T-helper 1 cell treated with Interleukin-12 subunit alpha and Interleukin-12 subunit beta and Interleukin-4 antibody, amounts not matched to agents 30 μg/mL and 1 μg/mL, for 36 hours (primary cell): ENCODE results near the gene ATOSA.
A peak's percentile ranks its signal among the peaks of the same experiment; 100 is the strongest.

Experiments
- H3K27ac Mint-ChIP-seq: one replicate; pipeline ENCODE4 v1.8.0; 2021; ENCODE audit warnings: mild to moderate bottlenecking, mixed read lengths
- H3K27me3 Mint-ChIP-seq: one replicate; pipeline ENCODE4 v1.8.0; 2021; ENCODE audit warnings: low read depth, mixed read lengths
- H3K36me3 Mint-ChIP-seq: one replicate; pipeline ENCODE4 v1.8.0; 2021; ENCODE audit warnings: low read depth, mixed read lengths
- H3K4me1 Mint-ChIP-seq: one replicate; pipeline ENCODE4 v1.8.0; 2021; ENCODE audit warnings: low read depth, mixed read lengths
- H3K4me3 Mint-ChIP-seq: one replicate; pipeline ENCODE4 v1.8.0; 2021; ENCODE audit warnings: mild to moderate bottlenecking, moderate library complexity, mixed read lengths
- H3K9me3 Mint-ChIP-seq: one replicate; pipeline ENCODE4 v1.8.0; 2021; ENCODE audit warnings: mixed read lengths

Gene ATOSA

GRCh38 chr15:52702390-52702789, 23.2 kb upstream of the ATOSA start:
- no peaks in the 10 kb centered on the region for H3K9me3 Mint-ChIP-seq
- no peaks in the 10 kb centered on the region for H3K4me1 Mint-ChIP-seq
- no peak overlapping the region for H3K27ac Mint-ChIP-seq
- no peaks in the 10 kb centered on the region for H3K36me3 Mint-ChIP-seq
- H3K4me3 Mint-ChIP-seq = no peak overlapping the region
- peaks cover 29% of the 10 kb centered on the region for H3K27me3 Mint-ChIP-seq

- Mint-ChIP-seq H3K4me3 (no peak overlapping the region), H3K4me1 (no peaks in the 10 kb centered on the region), H3K9me3 (no peaks in the 10 kb centered on the region), H3K36me3 (no peaks in the 10 kb centered on the region), H3K27me3 (peaks cover 40% of the 10 kb centered on the region), H3K27ac (no peak overlapping the region)
Measured at GRCh38 chr15:52699457-52699856, 20.3 kb upstream of the ATOSA start.

GRCh38 chr15:52698514-52698913, 19.3 kb upstream of the ATOSA start:
- Mint-ChIP-seq H3K27ac (no peak overlapping the region), H3K4me3 (no peak overlapping the region), H3K27me3 (peaks cover 34% of the 10 kb centered on the region), H3K4me1 (no peaks in the 10 kb centered on the region), H3K36me3 (no peaks in the 10 kb centered on the region), H3K9me3 (no peaks in the 10 kb centered on the region)

GRCh38 chr15:52697051-52697450, 17.9 kb upstream of the ATOSA start:
- peaks cover 30% of the 10 kb centered on the region for H3K27me3 Mint-ChIP-seq
- H3K36me3 Mint-ChIP-seq = no peaks in the 10 kb centered on the region
- no peak overlapping the region for H3K4me3 Mint-ChIP-seq
- H3K9me3 Mint-ChIP-seq = no peaks in the 10 kb centered on the region
- no peaks in the 10 kb centered on the region for H3K4me1 Mint-ChIP-seq
- no peak overlapping the region for H3K27ac Mint-ChIP-seq

- Mint-ChIP-seq H3K36me3 (no peaks in the 10 kb centered on the region), H3K4me3 (no peak overlapping the region), H3K9me3 (no peaks in the 10 kb centered on the region), H3K4me1 (no peaks in the 10 kb centered on the region), H3K27ac (no peak overlapping the region), H3K27me3 (peaks cover 25% of the 10 kb centered on the region)
Measured at GRCh38 chr15:52695154-52695553, 16.0 kb upstream of the ATOSA start.

GRCh38 chr15:52689562-52689961, 10.4 kb upstream of the ATOSA start:
- no peak overlapping the region for H3K4me3 Mint-ChIP-seq
- no peaks in the 10 kb centered on the region for H3K9me3 Mint-ChIP-seq
- no peak overlapping the region for H3K27ac Mint-ChIP-seq
- peaks cover 19% of the 10 kb centered on the region for H3K27me3 Mint-ChIP-seq
- H3K4me1 Mint-ChIP-seq = no peaks in the 10 kb centered on the region
- H3K36me3 Mint-ChIP-seq = no peaks in the 10 kb centered on the region

GRCh38 chr15:52683580-52683979, 4.4 kb upstream of the ATOSA start:
- Mint-ChIP-seq H3K4me3 (peak overlapping the region; percentile 0), H3K36me3 (no peaks in the 10 kb centered on the region), H3K27ac (peak overlapping the region; percentile 41), H3K4me1 (peaks cover 22% of the 10 kb centered on the region), H3K9me3 (no peaks in the 10 kb centered on the region), H3K27me3 (peaks cover 6% of the 10 kb centered on the region)

- H3K9me3 Mint-ChIP-seq = no peaks in the 10 kb centered on the region
- H3K4me1 Mint-ChIP-seq = peaks cover 22% of the 10 kb centered on the region
- H3K36me3 Mint-ChIP-seq = no peaks in the 10 kb centered on the region
- H3K27ac Mint-ChIP-seq = peak overlapping the region; percentile 53
- no peak overlapping the region for H3K4me3 Mint-ChIP-seq
- no peaks in the 10 kb centered on the region for H3K27me3 Mint-ChIP-seq
Measured at GRCh38 chr15:52682781-52683180, 3.6 kb upstream of the ATOSA start.

- Mint-ChIP-seq H3K27ac (peak overlapping the region; percentile 53), H3K4me3 (no peak overlapping the region), H3K36me3 (peaks cover 3% of the 10 kb centered on the region), H3K27me3 (no peaks in the 10 kb centered on the region), H3K9me3 (no peaks in the 10 kb centered on the region), H3K4me1 (peaks cover 25% of the 10 kb centered on the region)
Measured at GRCh38 chr15:52682200-52682599, 3.0 kb upstream of the ATOSA start.

- Mint-ChIP-seq H3K27ac (no peak overlapping the region), H3K36me3 (peaks cover 5% of the 10 kb centered on the region), H3K4me1 (peaks cover 27% of the 10 kb centered on the region), H3K27me3 (no peaks in the 10 kb centered on the region), H3K9me3 (no peaks in the 10 kb centered on the region), H3K4me3 (no peak overlapping the region)
Measured at GRCh38 chr15:52681441-52681840, 2.3 kb upstream of the ATOSA start.

GRCh38 chr15:52680761-52681160, 1.6 kb upstream of the ATOSA start:
- Mint-ChIP-seq H3K4me1 (peaks cover 30% of the 10 kb centered on the region), H3K9me3 (no peaks in the 10 kb centered on the region), H3K27me3 (no peaks in the 10 kb centered on the region), H3K27ac (no peak overlapping the region), H3K4me3 (no peak overlapping the region), H3K36me3 (peaks cover 5% of the 10 kb centered on the region)

GRCh38 chr15:52680041-52680391, 828 bp upstream of the ATOSA start:
- Mint-ChIP-seq H3K27ac (no peak overlapping the region), H3K4me1 (peaks cover 32% of the 10 kb centered on the region), H3K4me3 (peak overlapping the region; percentile 86), H3K27me3 (no peaks in the 10 kb centered on the region), H3K9me3 (no peaks in the 10 kb centered on the region), H3K36me3 (peaks cover 9% of the 10 kb centered on the region)

- Mint-ChIP-seq H3K27ac (peak overlapping the region; percentile 100), H3K27me3 (no peaks in the 10 kb centered on the region), H3K36me3 (peaks cover 10% of the 10 kb centered on the region), H3K4me1 (peaks cover 30% of the 10 kb centered on the region), H3K9me3 (no peaks in the 10 kb centered on the region), H3K4me3 (peak overlapping the region; percentile 86)
Measured at GRCh38 chr15:52678468-52679231, 538 bp downstream of the ATOSA start.

GRCh38 chr15:52677593-52678467, 1.4 kb downstream of the ATOSA start:
- Mint-ChIP-seq H3K36me3 (peaks cover 12% of the 10 kb centered on the region), H3K27me3 (no peaks in the 10 kb centered on the region), H3K9me3 (no peaks in the 10 kb centered on the region), H3K4me3 (peak overlapping the region; percentile 86), H3K27ac (peak overlapping the region; percentile 100), H3K4me1 (peaks cover 31% of the 10 kb centered on the region)

- Mint-ChIP-seq H3K27me3 (no peaks in the 10 kb centered on the region), H3K4me1 (peaks cover 26% of the 10 kb centered on the region), H3K36me3 (peaks cover 31% of the 10 kb centered on the region), H3K4me3 (no peak overlapping the region), H3K27ac (no peak overlapping the region), H3K9me3 (no peaks in the 10 kb centered on the region)
Measured at GRCh38 chr15:52674831-52675230, 4.4 kb downstream of the ATOSA start.
